GM18505 (cell line): ENCODE measurements around the gene TSPAN32.
"Not testable (repeated sequence)": the region's sequence is repeated elsewhere in the genome, so short reads cannot be mapped to it uniquely, and the experiment has no call there.

Source experiments
- ATAC-seq: cut with Tn5 transposase; IDR thresholded peaks from one replicate; pipeline ENCODE4 v1.9.1; 2021; ENCODE audit not compliant: unreplicated experiment
- POLR2A ChIP-seq: IDR thresholded peaks from 4 replicates; pipeline ENCODE4 v1.6.1; 2011; ENCODE audit warnings: borderline replicate concordance; ENCODE audit not compliant: insufficient read depth, insufficient read length; ENCODE audit errors: extremely low read depth

TSPAN32 gene

DNA sequence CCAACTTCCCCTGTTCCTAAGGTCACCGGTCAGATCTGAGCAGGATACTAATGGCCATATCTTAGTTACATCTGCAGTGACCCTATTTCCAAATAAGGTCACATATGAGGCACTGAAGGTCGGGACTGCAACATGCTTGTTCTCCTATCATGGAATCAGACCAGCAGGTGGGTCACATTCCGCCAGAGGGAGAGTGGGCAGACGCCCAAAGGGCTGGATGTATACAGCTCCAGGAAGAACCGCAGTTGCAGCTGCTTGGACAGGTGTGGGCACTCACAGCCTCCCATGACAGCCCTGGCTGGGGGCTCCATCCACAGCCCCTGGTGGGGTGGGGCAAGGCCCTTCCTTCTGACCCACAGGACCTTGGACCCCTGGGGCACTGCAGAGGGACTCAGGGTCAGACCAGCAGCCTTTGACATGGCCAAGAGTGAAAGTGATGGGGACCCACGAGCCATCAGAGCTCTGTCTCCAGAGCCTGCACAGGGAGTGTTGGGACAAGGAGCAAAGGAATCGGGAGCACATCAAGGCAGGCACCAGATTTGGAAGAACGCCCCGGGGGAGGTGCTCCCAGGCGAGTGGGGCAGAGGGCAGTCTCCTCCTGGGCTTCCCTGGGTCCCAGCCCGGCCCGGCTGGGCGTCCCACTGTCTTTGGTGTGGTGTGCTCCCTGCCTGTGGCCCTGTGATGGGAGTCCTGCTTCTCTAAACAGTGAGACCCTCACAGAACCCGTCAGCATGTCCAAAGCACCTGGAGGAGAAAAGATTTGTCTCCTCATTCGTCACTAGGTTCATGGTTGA, 62.0 kb downstream of the TSPAN32 start:
- ATAC-seq, result no peak

GRCh38 chr11:2364386-2364785, 62.6 kb downstream of the TSPAN32 start:
- not testable (repeated sequence) for ATAC-seq

More for the DNA sequence above, 62.0 kb downstream of the TSPAN32 start:
- TF ChIP-seq POLR2A, result no peak

DNA sequence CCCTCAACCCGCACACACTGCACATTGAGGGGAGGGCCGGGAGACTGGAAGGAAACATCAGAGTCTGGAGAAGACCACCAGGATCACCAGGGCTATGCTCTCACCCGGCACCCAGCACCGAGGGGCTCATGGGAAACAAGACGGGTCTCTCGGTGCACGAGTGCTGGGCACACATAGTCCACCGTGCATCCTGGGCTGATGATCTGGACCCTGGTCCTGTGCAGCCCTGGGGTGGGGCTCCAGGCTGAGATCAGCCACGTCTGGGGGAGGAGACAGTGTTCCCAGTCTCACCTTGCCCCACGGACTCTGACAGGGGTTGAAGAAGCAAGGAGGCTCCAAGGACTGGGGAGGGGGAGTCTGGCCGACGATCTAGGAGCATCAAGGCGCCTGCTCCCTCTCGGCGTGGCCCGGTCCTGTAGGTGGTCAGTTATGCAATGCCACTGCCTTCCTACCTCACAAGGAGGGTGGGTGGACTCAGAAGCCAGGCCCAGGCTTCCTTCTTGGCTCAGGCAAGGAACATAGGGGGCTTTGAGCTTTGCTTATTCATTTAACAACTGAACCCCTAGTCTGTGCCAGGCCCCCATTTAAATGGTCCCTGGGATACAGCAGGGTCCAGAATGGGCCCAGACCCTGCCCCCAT, 63.9 kb downstream of the TSPAN32 start:
- ATAC-seq, result no peak
- no peak for TF ChIP-seq POLR2A

DNA sequence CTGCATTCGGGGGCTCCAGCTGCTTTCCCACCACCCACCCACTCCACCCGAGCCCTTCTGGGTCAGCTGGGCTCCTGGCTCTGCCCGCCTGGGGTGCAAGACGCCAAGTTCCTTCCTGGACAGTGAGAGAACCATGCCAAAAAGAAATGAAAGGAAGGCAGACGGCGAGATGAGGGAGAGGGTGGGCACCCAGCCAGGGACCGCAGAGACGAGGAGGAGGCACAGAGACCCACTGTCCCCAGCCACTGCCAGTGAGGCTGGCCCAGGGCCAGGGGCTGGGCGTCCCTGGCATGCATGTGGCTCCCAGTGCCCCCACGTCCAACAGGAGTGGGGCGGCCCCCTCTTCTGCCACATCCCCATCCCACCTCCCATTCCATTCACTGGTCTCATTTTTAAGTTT, 64.5 kb downstream of the TSPAN32 start:
- no peak for TF ChIP-seq POLR2A
- ATAC-seq, result no peak

DNA sequence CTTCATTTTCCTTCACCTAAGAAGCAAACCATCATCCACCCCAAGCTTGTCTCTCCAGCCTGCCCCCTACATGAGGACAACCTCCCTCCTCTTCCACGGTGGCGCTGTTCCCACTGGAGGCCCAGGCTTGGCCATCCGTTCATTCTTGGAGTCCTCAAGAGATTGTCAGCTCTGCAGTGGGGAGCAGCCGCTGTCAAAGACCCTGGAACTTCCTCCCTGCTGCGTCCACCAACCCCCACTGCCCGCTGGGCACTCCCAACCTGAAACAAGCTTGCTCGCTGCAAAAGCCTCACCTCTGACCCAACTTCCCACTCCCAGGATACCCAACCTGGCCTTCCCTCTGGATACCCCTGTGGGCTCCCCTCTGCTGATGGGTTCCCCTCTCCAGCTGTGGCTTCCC, 64.9 kb downstream of the TSPAN32 start:
- no peak for ATAC-seq
- TF ChIP-seq POLR2A, result no peak

- TF ChIP-seq POLR2A, result no peak
- ATAC-seq, result no peak
Observed at GRCh38 chr11:2367266-2368160, 65.7 kb downstream of the TSPAN32 start.
